ENCODE data around the gene ZNF865. TPM values are rescaled to one million over a fixed set of nuclear protein-coding genes. Genes with fewer than 3 reads are reported as not detected.

Gene ZNF865
- polyA plus RNA-seq, 1 donor from 2014 or later = 0.36 TPM

DNA sequence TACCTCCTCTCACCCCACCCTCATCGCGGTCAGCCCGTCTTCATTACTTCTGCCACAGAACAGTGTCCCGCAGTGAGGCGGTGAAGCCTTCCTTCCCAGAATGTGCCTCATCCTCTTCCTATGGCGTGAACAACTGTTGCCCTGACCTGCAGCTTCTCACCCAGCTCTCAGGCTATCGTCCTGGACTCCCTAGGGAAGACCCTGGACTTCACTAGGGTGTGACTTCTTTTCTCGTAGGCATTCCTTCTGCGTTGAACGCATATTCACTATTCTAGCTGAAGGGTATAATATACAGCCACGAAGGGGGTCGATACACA is 982 bp downstream of the ZNF865 start:
- peaks cover 13 to 43% (median 37%) of the 10 kb centered on the region in 3 donors for H3K4me1 Mint-ChIP-seq
- no peaks in the 10 kb centered on the region for H3K9me3 Mint-ChIP-seq
- H3K36me3 Mint-ChIP-seq = no peaks in the 10 kb centered on the region
- H3K27me3 Mint-ChIP-seq = no peaks in the 10 kb centered on the region
- H3K27ac Mint-ChIP-seq = peak overlapping the region; percentile 91 to 95 (median 93)
- H3K4me3 Mint-ChIP-seq = peak overlapping the region; percentile 87 to 99 (median 96)

GRCh38 chr19:55606817-55607216 is 1.4 kb downstream of the ZNF865 start:
- Mint-ChIP-seq H3K36me3 (no peaks in the 10 kb centered on the region), H3K4me1 (peaks cover 13 to 44% (median 38%) of the 10 kb centered on the region in 3 donors), H3K27ac (peak overlapping the region; percentile 84 to 93 (median 91)), H3K27me3 (no peaks in the 10 kb centered on the region), H3K4me3 (peak overlapping the region in 3 of 4 donors; percentile 45 to 87 (median 61)), H3K9me3 (no peaks in the 10 kb centered on the region)

GRCh38 chr19:55609326-55609725 is 3.9 kb downstream of the ZNF865 start:
- no peaks in the 10 kb centered on the region for H3K27me3 Mint-ChIP-seq
- H3K4me1 Mint-ChIP-seq = peaks cover 20 to 54% (median 41%) of the 10 kb centered on the region in 3 donors
- no peaks in the 10 kb centered on the region for H3K36me3 Mint-ChIP-seq
- H3K4me3 Mint-ChIP-seq = no peak overlapping the region
- no peak overlapping the region for H3K27ac Mint-ChIP-seq
- no peaks in the 10 kb centered on the region for H3K9me3 Mint-ChIP-seq

GRCh38 chr19:55611300-55611982 is 6.0 kb downstream of the ZNF865 start:
- H3K36me3 Mint-ChIP-seq = no peaks in the 10 kb centered on the region
- peak overlapping the region in 1 of 3 donors; percentile 59 for H3K27ac Mint-ChIP-seq
- peak overlapping the region in 1 of 4 donors; percentile 54 for H3K4me3 Mint-ChIP-seq
- no peaks in the 10 kb centered on the region for H3K9me3 Mint-ChIP-seq
- no peaks in the 10 kb centered on the region for H3K27me3 Mint-ChIP-seq
- H3K4me1 Mint-ChIP-seq = peaks cover 20 to 43% (median 31%) of the 10 kb centered on the region in 3 donors

DNA sequence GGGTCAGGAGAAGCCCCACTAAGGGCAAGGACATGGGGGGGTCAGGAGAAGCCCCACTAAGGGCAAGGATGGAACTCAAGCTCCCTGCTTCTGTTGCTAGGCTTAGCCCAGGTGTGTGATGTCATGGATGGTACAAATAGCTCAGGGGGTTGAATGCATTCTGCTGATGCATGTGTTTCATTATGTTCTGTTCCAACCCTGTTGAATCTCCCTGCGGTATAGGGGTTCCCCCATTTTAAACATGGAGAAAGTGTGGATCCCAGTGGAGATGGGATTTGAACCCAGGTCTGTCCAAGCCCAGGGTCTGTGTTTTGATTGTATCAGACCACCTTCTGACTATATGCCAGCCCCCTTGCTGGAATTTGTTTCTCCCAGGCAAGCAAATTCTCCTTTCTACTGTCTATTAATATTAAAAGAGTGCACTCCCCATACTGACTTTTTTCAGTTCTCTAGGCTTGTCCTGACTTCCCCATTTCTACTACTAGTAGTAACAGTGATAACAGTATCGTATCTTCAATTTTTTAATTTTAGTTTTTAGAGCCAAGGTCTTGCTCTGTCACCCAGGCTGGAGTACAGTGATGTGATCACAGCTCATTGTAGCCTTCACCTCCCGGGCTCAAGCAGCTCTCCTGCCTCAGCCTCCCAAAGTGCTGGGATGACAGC is 6.7 kb downstream of the ZNF865 start:
- H3K36me3 Mint-ChIP-seq = no peaks in the 10 kb centered on the region
- H3K4me3 Mint-ChIP-seq = peak overlapping the region in 3 of 4 donors; percentile 10 to 54 (median 46)
- H3K27me3 Mint-ChIP-seq = no peaks in the 10 kb centered on the region
- peaks cover 15 to 37% (median 26%) of the 10 kb centered on the region in 3 donors for H3K4me1 Mint-ChIP-seq
- peak overlapping the region in 1 of 3 donors; percentile 59 for H3K27ac Mint-ChIP-seq
- no peaks in the 10 kb centered on the region for H3K9me3 Mint-ChIP-seq

DNA sequence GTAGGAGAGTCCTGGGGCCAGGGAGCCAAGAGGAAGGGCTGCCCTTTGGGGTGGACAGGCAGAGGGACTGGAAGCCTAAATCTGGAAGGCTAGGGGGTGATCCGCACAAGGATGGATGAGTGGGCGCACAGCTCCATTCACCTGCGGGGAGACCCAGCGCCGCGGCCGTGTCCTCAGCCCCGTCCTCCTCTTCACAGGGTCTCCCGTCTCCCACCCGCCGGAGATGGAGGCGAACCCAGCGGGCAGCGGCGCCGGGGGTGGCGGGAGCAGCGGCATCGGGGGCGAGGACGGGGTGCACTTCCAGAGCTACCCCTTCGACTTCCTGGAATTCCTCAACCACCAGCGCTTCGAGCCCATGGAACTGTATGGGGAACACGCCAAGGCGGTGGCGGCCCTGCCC is 7.9 kb downstream of the ZNF865 start:
- no peaks in the 10 kb centered on the region for H3K9me3 Mint-ChIP-seq
- no peaks in the 10 kb centered on the region for H3K27me3 Mint-ChIP-seq
- peaks cover 11 to 32% (median 16%) of the 10 kb centered on the region in 3 donors for H3K4me1 Mint-ChIP-seq
- H3K4me3 Mint-ChIP-seq = no peak overlapping the region
- H3K36me3 Mint-ChIP-seq = no peaks in the 10 kb centered on the region
- H3K27ac Mint-ChIP-seq = no peak overlapping the region

DNA sequence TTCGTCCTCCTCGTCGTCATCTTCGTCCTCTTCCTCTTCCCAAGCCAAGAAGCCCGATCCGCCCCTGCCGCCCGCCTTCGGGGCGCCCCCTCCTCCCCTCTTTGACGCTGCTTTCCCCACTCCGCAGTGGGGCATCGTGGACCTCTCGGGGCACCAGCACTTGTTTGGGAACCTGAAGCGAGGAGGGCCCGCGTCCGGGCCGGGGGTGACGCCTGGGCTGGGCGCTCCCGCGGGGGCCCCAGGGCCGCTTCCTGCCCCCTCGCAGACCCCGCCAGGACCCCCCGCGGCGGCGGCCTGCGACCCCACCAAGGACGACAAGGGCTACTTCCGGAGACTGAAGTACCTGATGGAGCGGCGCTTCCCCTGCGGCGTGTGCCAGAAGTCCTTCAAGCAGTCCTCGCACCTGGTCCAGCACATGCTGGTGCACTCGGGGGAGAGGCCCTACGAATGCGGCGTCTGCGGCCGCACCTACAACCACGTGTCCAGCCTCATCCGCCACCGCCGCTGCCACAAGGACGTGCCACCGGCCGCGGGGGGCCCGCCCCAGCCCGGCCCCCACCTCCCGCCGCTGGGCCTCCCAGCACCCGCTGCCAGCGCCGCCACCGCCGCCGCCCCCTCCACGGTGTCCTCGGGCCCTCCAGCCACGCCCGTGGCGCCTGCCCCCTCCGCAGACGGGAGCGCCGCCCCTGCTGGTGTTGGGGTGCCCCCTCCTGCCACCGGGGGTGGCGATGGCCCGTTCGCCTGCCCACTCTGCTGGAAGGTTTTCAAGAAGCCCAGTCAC is 8.7 kb downstream of the ZNF865 start:
- Mint-ChIP-seq H3K36me3 (no peaks in the 10 kb centered on the region), H3K27ac (no peak overlapping the region), H3K4me3 (no peak overlapping the region), H3K27me3 (no peaks in the 10 kb centered on the region), H3K4me1 (peaks cover 11 to 29% (median 13%) of the 10 kb centered on the region in 3 donors), H3K9me3 (no peaks in the 10 kb centered on the region)

- Mint-ChIP-seq H3K27ac (no peak overlapping the region), H3K4me1 (peaks cover 13 to 24% (median 13%) of the 10 kb centered on the region in 3 donors), H3K4me3 (no peak overlapping the region), H3K9me3 (no peaks in the 10 kb centered on the region), H3K36me3 (no peaks in the 10 kb centered on the region), H3K27me3 (no peaks in the 10 kb centered on the region)
These were observed 9.5 kb downstream of the ZNF865 start for GRCh38 chr19:55614711-55615542.

DNA sequence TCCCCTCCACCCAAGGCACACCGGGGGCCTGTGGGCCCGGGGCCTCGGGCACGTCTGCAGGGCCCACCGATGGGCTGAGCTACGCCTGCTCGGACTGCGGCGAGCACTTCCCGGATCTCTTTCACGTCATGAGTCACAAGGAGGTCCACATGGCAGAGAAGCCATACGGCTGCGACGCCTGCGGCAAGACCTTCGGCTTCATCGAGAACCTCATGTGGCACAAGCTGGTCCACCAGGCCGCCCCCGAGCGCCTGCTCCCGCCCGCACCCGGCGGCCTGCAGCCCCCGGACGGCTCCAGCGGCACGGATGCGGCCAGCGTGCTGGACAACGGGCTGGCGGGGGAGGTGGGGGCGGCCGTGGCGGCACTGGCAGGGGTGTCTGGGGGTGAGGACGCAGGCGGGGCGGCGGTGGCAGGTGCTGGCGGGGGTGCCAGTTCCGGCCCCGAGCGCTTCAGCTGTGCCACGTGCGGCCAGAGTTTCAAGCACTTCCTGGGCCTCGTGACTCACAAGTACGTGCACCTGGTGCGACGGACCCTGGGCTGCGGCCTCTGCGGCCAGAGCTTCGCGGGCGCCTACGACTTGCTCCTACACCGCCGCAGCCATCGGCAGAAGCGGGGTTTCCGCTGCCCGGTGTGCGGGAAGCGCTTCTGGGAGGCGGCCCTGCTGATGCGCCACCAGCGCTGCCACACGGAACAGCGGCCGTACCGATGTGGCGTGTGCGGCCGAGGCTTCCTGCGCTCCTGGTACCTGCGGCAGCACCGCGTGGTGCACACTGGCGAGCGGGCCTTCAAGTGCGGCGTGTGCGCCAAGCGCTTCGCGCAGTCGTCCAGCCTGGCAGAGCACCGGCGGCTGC is 10.3 kb downstream of the ZNF865 start:
- Mint-ChIP-seq H3K27me3 (no peaks in the 10 kb centered on the region), H3K4me3 (no peak overlapping the region), H3K4me1 (peaks cover 10 to 23% (median 13%) of the 10 kb centered on the region in 3 donors), H3K9me3 (no peaks in the 10 kb centered on the region), H3K36me3 (no peaks in the 10 kb centered on the region), H3K27ac (no peak overlapping the region)

GRCh38 chr19:55616395-55616875 is 11.0 kb downstream of the ZNF865 start:
- Mint-ChIP-seq H3K4me3 (no peak overlapping the region), H3K4me1 (peaks cover 9 to 18% (median 13%) of the 10 kb centered on the region in 3 donors), H3K36me3 (no peaks in the 10 kb centered on the region), H3K27me3 (no peaks in the 10 kb centered on the region), H3K9me3 (no peaks in the 10 kb centered on the region), H3K27ac (no peak overlapping the region)

- Mint-ChIP-seq H3K4me1 (peaks cover 2 to 8% (median 7%) of the 10 kb centered on the region in 3 donors), H3K36me3 (no peaks in the 10 kb centered on the region), H3K4me3 (no peak overlapping the region), H3K27ac (no peak overlapping the region), H3K9me3 (no peaks in the 10 kb centered on the region), H3K27me3 (no peaks in the 10 kb centered on the region)
These were observed 12.0 kb downstream of the ZNF865 start for GRCh38 chr19:55617426-55617825.

- H3K9me3 Mint-ChIP-seq = no peaks in the 10 kb centered on the region
- peaks cover under 1 to 9% (median 4%) of the 10 kb centered on the region in 3 donors for H3K4me1 Mint-ChIP-seq
- H3K27ac Mint-ChIP-seq = peak overlapping the region in 1 of 3 donors; percentile 83
- peaks cover 2% of the 10 kb centered on the region for H3K36me3 Mint-ChIP-seq
- H3K27me3 Mint-ChIP-seq = no peaks in the 10 kb centered on the region
- no peak overlapping the region for H3K4me3 Mint-ChIP-seq
These were observed 13.0 kb downstream of the ZNF865 start for GRCh38 chr19:55618426-55618825.

DNA sequence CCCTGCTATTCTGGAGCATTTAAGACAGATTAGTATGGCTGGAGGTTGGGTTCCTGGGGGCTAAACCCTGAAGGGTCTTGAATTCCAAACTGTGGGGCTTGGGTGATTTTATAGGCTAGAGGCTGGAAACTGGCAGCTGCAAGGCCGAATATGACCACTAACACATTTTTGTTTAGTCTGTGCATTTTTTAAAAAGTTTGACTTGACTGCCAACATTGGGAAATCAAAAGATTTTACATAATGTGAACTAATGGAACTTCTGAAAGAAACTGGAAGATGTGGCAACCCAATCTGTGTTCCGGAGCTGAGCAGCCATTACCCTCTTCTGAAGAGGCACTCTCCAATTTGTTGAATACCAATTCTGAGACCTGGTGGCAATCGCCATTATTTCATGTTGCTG is 13.8 kb downstream of the ZNF865 start:
- H3K4me3 Mint-ChIP-seq = peak overlapping the region in 1 of 4 donors; percentile 43
- no peaks in the 10 kb centered on the region for H3K9me3 Mint-ChIP-seq
- no peak overlapping the region for H3K27ac Mint-ChIP-seq
- H3K27me3 Mint-ChIP-seq = no peaks in the 10 kb centered on the region
- H3K4me1 Mint-ChIP-seq = peaks cover 4 to 10% (median 6%) of the 10 kb centered on the region in 3 donors
- H3K36me3 Mint-ChIP-seq = peaks cover 2% of the 10 kb centered on the region

Data from IgD-negative memory B cell (primary cell).